NCI-H1048 (cell line): ENCODE measurements around the gene SDHAF2.
"Not testable (repeated sequence)": the region's sequence is repeated elsewhere in the genome, so short reads cannot be mapped to it uniquely, and the experiment has no call there.

ENCODE experiments used
- DNase-seq: peaks from one replicate; lab custom pipeline; 2025; lab: John Stamatoyannopoulos, UW

SDHAF2 gene

GRCh38 chr11:61476371-61476770, 46.4 kb downstream of the SDHAF2 start:
- DNase-seq = no peak

GRCh38 chr11:61477126-61477525, 47.2 kb downstream of the SDHAF2 start:
- no peak for DNase-seq

GRCh38 chr11:61477727-61478148, 47.8 kb downstream of the SDHAF2 start:
- DNase-seq = no peak

GRCh38 chr11:61479360-61480058, 49.6 kb downstream of the SDHAF2 start:
- not testable (repeated sequence) for DNase-seq

DNA sequence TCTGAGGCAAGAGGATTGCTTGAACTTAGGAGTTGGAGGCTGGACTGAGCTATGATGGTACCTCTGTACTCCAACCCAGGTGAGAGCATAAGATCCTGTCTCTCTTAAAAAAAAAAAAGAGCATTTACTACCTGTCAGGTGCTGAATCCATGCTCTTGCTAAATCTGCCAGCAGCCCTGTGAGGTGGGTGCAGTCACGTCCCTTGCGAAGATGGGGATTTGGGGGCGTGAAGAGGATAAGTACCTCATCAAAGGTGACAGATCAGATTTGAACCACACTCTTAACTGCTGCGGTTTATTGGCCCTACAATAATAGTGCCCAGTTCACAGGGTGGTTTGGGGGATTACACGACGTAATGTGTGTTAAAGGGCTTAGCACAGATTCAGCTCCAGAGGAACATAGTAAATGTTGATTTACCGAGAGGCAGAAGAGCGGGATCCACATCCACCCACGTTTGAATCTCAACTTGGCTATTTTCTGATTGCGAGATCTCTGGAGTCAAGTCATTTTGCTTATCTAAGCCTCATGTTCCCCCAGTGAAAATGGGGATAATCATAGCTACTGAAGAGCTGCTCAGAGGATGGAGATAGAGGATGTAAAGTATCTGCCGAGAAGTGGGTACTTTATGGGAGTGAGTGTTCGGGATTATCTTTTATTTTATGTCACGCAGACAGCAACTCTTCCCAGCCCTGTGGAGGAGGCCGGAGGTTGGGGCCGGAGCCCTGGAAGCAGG, 50.5 kb downstream of the SDHAF2 start:
- DNase-seq = no peak

DNA sequence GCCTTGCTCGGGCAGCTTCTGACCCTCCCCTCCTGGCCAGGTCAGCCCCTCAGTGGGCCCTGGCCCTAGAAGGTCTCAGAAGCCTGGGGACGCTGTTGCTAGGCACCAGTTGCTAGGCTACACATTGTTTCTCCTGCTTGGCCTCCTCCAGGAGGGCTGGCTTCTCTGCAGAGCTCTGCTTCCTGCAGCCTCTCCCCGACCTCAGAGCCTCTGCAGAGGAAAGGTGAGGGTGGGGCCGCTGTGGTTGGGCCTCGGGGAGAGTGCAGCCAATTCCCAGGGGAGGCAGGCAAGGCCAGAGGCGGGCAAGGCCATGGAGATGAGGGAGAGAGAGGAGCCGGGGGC, 51.0 kb downstream of the SDHAF2 start:
- no peak for DNase-seq

DNA sequence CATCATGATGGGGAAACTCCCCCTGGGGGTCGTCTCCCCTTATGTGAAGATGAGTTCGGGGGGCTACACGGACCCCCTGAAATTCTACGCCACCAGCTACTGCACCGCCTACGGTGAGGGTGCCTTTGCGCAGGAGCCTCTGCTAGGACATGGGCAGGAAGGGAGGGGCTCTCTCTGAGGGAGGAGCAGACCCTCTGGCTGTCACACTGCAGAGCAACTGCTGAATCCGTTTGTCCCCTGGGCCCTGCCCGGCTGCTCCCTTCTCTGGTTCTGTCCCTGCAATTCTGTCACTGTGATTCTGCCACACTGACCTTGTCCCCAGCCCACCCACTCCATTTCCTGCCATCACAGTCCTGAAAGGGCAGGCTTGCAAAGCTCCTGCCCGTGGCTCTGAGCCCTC, 51.9 kb downstream of the SDHAF2 start:
- no peak for DNase-seq

GRCh38 chr11:61482513-61482912, 52.6 kb downstream of the SDHAF2 start:
- no peak for DNase-seq

DNA sequence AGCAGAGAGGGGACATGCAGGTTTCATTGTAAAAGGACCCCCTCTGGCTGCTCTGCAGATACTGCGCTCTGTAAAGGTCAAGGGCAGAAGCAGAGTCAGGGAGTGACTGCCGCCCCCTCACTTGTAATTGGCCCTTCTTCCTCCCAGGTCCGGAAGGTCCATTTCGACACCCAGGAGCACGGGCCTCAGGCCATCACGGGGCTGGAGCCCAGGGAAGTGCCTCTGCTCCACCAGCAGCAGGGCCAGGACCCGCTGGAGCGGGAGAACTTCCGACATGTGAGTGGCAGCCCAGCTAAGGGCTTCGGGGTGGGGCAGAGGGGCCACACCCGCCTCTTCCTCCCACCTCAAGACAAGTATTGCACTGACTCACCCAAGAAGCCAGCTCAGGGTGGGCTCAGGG, 54.6 kb downstream of the SDHAF2 start:
- DNase-seq = no peak

DNA sequence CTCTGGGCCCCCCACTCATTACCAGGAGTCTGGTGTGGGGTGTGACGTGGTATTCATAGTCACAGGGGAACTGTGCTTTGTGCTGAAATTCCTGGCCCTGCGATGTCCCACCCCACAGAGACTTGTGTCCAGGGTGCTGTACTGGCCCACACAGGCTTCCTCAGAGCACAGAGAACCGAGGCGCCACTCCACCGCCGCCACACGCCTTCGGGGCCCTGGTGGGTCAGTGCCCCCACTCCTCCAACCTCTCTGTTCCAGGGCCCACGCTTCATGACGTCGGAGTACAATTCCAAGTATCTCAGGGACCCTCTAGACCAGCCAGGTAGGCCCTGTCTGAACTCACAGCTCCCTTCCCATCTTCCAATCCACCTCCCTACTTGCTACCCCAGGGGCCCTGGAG, 55.2 kb downstream of the SDHAF2 start:
- no peak for DNase-seq

DNA sequence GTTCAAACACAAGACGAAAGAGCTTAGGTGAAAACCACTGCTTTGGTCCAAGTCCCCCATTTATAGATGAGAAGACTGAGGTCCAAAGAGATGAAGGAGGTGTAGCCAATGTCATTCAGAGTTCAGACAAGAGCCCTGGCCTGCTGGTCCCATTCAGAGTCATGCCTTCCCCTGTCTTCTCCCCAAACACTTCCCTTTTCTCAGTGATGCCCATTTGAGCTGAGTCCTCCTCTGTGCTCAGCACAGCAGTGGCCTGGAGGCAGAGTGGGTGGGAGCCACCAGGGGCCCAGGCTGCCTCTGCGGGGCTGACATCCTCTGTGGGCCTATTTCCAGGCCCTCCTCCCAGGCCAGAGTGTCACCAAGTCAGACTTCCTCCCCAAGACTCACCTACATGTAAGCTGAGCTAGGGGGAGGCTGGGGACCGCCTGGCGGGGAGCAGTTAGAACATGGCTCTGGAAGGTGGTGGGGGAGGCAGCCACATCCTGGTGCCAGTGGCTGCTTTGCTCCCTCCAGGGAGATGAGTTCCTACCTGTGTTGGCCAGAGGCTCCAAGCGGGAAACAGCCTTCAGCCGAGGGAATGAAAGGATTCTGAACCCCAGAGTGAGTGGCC, 56.2 kb downstream of the SDHAF2 start:
- DNase-seq = no peak

DNA sequence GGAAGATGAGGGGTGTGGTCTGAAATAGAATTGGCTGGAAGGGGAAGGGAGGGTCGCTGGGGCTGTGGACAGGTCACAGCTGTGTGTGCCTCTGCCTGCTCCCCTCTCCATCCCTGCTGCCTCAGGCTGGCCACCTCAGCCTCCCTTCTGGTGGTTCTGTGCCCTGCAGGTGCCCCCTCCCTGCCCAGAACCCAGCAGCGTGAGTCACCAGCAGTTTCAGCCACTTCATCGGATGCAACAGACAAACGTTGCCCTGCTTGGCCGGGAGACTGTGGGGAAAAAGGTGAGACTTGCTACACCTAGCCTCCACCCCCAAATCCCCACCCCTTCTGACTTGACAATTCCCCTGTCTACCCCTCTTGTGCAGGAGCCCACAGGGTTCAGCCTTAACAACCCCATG, 56.9 kb downstream of the SDHAF2 start:
- no peak for DNase-seq

- no peak for DNase-seq
Observed at GRCh38 chr11:61487342-61488025, 57.6 kb downstream of the SDHAF2 start.

DNA sequence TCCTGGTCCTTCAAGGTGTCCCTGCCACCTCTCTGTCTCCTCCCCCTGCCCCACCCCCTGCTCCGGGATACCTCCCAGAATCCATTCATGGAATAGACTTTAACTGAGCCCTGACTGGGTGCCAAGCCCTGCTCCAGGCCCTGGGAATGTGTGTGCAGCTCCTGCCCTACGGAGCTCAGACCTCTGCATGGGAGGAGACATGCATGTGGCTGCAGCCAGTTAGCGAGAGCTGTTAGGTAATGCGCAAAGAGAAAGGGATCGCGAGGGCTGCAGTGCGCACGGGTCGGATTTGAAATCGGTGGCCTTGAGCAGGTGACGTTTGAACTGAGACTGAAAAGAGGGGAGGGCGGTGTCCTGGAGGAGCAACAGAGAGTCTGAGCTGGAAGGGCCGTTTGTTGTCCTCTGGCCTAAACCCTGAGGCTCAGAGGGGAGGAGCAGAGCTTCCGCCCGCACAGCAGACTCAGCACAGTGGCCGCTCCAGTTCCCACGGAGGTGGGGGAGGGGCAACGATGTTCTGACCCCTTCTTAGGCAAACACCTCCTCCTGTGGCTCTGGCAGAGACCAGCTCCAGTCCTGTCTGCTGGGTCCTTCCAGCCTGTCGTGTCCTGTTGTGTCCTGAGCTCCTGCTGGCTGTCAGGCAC, 58.8 kb downstream of the SDHAF2 start:
- no peak for DNase-seq

- DNase-seq = no peak
Observed at GRCh38 chr11:61489833-61490721, 60.2 kb downstream of the SDHAF2 start.

DNA sequence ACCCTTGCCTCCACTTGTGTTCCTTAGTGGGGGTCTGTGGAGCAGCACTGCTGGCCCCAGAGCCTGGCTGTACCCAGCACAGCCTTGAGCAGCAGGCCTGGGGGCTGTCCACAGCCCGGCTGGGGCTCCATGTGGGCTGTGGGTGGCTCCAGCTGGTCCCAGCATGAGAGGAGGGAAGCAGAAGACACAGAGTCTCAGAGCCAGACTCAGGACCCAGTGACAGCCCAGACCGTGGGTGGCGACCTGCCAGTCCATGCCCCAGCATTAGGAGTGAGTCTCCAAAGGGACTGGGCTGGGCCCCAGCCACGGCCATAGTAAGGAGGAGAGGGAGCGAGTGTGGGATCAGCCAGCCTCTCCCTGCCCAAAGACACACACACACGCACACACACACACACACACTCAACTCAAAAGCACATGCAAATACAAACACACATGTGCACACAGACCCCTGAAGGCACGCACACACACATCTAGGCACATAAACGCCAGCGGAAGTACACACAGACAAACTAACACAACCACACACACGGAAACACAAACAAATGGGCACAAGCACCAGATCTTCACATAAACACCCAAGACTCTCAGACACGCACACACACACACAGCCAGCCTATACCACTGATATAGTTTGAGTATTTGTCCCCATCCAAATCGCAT, 61.9 kb downstream of the SDHAF2 start:
- DNase-seq = no peak

DNA sequence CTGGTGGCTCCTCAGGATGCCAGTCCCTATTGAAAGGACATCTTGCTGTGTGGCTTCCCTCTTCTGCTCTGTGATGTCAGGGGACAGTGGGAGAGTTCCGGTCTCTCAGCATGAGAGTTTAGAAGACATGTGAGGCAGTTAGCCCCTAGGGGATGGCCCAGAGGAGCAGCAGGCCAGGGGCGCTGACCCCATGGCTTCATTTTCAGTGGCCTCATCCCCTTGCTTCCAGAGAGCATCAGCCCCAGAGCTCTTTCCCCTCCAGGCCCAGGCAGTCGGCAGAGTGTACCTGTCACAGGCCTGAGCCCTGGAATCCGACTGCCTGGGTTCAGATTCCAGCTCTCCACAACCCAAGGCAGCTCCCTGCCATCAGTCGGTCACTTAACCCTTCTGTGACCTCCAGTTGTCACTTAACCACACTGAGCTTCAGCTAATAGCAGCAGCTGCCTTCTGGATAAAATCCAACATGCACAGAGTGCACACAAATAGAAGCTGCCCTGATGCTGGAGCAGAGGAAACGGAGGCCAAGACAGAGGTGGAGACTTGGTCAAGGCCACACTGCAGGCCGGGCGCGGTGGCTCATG, 64.5 kb downstream of the SDHAF2 start:
- no peak for DNase-seq

DNA sequence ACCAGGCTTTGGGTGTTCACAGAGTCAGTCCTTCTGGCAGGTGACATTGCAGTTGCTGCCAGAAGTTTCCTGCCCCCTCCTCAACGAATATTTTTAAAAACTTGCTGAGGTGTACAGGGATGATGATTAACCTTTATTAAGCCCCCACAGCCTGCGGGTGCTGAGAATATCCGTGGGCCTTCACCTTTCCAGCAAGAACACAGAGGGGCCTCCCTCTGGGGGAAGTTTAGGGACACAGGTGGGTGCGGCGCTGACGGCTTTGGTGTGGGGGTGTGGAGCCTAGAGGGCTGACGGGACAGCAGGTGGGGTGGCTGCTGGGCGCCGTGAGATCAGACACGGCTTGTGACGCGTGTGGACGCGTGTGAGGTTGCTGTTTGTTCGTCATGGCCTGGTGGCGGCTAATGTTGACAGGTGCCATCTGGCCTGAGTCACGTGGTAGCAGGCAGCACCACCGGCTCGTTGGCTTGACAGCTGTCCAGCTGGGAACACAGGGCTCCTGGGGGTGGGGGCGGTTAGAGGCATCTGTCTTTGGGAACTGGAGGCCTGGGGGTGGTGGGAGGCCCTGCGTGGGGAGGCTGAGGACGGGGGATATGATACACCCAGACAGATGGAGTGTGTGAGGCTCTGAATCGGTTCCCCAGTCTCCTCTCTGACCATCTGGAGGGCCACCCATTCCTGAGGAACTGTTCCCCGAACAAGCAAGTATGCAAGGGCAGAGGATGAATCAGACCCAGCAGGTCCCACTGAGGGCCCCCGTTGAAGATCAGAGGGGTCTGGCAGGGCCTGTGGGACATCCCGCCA, 66.1 kb downstream of the SDHAF2 start:
- no peak for DNase-seq
